NK-92 treated with Interleukin-12 subunit alpha and Interleukin-12 subunit beta, amount 100 ng/mL, for 24 hours (cell line): Measurements from ENCODE around the gene CDK16.
"Not testable (repeated sequence)": the region's sequence is repeated elsewhere in the genome, so short reads cannot be mapped to it uniquely, and the experiment has no call there.

Experiments
- DNase-seq: peaks from one replicate; lab custom pipeline; 2025; lab: John Stamatoyannopoulos, UW

CDK16 gene

GRCh38 chrX:47250017-47250347, 31.5 kb downstream of the CDK16 start:
- DNase-seq, result no peak

- not testable (repeated sequence) for DNase-seq
These were observed 39.1 kb downstream of the CDK16 start for GRCh38 chrX:47257620-47258019.

- DNase-seq, result no peak
These were observed 46.1 kb downstream of the CDK16 start for GRCh38 chrX:47264483-47265173.

- peak; percentile 4 for DNase-seq
These were observed 48.2 kb downstream of the CDK16 start for GRCh38 chrX:47266643-47267042.

- no peak for DNase-seq
These were observed 53.5 kb downstream of the CDK16 start for GRCh38 chrX:47272013-47272408.

- DNase-seq, result no peak
These were observed 54.7 kb downstream of the CDK16 start for GRCh38 chrX:47273011-47273730.

GRCh38 chrX:47278691-47279090, 60.2 kb downstream of the CDK16 start:
- no peak for DNase-seq
